Left renal pelvis (tissue), 4 donors: ENCODE results near the gene CAPZA1. TPM values are rescaled to one million over a fixed set of nuclear protein-coding genes. Genes with fewer than 3 reads are reported as not detected.

ENCODE experiments used
- DNase-seq, 4 donors: peaks; one replicate each; pipeline ENCODE4 v3.0.0-alpha.2; 2013; ENCODE audit warnings: low read depth in 4 of 4, low spot score in 3 of 4
- polyA plus RNA-seq, 4 donors: library from polyadenylated mRNA; unstranded; fragments of 120-200 nt; gene quantifications; one replicate each; pipeline ENCODE4 v1.2.1, GENCODE V29; 2013; ENCODE audit not compliant: insufficient read length in 4 of 4

The CAPZA1 gene
- polyA plus RNA-seq, 4 donors: 123 to 181 (median 130) TPM

DNA sequence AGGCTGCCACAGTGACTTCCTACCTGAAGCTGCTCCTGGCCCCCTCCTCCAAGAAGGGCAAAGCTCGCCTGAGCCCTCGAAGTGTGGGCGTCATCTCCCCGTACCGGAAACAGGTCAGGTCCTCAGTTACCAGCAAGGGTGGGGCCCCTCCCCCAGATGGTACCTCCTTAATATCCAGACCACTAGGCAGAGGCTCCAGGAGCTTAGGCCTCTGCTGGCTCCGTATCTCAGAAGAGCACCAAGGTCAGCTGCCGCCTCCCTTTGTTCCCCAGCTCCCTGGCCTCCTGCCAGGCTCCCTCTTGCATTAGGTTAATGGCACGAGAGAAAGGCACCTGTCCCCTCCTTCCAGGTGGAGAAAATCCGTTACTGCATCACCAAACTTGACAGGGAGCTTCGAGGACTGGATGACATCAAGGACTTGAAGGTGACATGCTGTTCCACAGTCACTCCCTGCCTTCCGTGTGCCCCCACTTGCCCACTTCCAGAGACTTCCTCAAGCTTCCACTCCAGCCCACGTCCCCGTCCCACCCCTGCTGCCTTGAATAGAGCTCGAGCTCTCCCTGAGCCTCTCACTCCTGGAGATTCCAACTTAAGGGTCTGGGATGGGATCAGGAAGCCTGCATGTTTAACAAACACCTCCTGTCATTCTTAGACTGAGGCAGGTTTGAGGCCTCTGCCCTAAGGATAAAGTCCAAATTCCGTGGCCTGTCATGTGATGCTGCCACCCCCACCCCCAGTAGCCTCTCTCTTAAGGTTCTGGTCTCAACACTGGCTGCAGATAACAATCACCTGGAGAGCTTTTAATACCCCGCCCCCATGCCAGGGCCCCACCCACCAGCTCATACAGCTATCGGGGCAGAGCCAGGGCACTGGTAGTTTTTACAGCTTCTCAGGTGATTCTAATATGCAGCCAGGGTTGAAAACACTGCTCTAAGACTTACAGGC is 79.0 kb downstream of the CAPZA1 start:
- DNase-seq: no peak

DNA sequence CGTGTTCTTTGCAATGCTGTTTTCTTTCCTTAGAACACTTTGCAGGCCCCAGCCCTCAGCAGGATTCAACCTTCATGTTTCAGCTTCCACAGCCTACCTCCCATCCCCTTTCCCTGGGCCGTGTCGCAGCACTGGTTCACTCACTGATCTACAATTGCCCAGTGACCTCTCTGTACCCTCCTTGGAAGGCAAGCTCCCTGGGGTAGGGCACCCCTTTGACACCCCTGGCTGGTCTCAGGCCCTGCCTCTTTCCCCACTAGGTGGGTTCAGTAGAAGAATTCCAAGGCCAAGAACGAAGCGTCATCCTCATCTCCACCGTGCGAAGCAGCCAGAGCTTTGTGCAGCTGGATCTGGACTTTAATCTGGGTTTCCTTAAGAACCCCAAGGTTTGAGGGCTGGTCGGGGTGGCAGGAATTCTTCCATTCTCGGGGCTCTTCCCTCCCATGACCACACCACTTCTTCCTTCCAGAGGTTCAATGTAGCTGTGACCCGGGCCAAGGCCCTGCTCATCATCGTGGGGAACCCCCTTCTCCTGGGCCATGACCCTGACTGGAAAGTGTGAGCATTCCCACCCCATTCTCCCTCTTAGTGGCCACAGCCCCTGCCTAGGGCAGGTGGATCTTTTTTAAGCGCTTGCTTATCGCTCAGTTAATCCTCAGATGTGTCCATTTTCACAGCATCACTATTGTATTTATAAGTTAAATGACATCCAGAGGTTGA is 80.0 kb downstream of the CAPZA1 start:
- no peak for DNase-seq

DNA sequence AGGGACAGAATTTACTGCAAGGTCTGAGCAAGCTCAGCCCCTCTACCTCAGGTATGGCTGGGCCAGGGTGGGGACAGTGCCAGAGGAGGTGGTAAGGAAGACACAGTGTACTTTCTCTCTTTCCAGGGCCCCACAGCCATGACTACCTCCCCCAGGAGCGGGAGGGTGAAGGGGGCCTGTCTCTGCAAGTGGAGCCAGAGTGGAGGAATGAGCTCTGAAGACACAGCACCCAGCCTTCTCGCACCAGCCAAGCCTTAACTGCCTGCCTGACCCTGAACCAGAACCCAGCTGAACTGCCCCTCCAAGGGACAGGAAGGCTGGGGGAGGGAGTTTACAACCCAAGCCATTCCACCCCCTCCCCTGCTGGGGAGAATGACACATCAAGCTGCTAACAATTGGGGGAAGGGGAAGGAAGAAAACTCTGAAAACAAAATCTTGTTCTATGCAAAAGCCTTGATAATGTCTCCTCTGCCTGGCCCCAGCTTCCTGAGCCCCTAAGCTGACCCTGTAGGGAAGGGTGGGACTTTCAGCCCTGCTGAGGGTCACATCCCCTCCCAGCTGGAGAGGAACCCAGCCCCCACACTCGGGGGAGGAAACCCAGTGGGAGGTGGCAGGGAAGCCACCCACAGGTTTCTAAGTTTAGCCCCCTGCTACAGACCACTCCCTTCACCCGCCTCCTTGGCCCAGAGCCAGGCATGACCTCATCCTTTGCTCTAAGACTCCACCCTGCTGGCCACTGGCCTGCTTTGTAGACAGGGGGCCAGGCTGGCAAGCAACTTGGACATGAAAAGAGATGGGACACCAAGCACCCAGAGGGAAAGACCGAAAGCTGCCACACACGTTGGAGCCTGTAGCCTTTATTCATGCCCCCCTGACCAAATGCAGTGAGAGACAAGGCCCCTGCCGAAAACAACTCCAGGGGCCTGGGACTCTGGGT is 80.9 kb downstream of the CAPZA1 start:
- peak in 3 of 4 donors; percentile 90 to 91 (median 91) for DNase-seq

DNA sequence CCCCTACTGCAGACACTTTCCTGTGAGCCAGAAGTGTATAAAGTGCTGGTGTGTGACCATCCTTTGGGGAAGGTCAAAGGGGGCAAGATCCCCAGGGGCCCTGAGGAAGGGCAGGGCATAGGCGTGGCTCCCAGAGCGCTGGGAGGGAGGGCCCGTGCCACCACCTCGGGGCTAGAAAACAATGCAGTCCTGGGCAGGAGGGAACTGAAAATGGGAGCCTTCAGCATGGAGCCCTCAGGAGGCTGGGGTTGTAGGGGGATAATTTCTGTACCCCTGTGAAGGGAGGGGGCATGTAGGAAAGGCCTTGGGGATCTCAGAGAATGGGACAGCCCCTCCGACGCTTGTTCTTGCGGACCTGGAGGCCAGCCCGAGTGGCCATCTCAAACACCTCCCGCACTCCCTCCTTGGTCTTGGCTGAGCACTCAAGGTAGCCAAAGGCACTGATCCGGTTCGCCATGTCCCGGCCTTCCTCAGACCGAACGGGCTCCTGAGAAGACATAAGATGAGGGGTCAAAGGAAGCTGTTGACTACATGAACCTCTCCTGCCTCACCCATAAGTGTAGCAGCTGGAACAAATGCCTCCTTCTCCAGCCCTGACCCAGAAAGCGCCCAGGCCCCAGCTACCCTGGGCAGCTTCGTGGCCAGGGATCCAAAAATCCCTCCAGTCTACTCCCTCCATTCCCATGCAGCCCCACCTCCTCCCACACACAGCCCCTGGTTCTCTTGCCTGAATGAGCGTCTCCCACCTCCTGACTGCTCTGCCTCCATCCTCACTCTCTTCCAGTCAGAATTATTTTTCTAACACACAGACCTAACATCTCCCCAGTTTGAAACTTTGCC is 81.8 kb downstream of the CAPZA1 start:
- no peak for DNase-seq

DNA sequence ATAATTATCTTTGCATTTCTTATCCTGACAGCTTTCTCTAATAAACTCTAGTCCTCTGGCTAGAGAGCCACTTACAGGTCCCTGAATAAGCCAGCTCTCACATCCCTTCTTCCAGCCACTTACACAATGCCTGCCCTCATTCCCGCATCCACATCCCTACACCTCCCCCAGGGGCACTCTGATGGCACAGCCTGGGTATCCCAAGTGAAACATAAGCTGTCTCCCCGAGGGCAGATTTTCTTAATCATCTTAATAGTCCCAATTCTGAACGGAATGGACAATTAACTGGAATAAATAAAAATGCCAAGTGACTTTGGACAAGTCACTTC is 82.4 kb downstream of the CAPZA1 start:
- DNase-seq: no peak

DNA sequence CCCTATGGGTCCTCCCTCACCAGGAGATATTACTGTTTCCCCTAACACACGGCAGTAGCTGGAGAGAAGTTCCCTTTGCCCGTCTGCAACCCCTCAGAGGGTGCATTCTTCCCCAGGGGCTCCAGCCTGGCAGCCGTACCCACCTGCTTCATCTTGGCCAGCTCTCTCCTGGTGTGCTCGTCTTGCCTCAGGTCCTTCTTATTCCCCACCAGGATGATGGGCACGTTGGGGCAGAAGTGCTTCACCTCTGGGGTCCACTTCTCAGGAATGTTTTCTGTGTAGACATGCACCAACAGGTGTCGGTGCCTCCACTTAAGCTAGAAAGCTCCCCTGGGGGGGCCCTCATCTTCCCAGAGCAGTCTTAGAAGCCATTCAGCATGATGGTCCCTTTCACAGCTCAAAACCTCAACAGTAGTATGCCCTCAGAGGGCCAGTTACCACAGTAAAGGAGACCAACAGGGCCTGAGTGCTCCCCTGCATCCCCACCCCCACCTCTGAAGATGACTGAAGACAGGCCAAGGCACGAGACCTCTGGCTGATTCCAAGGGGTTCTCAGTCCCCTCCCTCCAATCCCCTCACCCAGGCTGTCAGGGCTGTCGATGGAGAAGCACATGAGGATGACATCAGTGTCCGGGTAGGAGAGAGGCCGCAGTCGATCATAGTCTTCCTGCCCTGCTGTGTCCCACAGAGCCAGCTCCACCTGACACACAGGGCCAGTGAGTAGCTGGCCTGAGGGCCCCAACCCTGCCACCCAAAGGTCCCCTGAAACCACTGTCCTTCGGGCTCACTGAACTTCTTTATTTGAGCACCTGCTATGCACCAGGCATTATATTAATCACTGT is 83.0 kb downstream of the CAPZA1 start:
- DNase-seq: no peak

DNA sequence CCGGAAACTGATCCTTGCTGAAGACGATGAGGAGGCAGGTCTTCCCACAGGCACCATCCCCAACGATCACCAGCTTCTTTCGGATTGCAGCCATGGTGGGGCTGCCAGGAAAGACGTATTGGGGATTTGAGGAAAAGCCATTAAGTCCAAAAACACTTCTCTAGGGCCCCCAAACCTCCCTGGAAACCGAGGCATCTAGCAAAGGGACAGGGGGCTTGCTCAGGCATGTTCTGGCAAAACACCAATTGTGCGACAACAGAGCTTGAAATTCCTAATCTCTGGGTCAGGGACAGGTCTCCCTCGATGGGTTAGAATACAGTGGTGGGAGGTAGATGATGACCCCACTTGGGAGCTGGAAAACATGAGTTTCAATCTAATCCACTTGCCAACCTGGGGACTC is 84.1 kb downstream of the CAPZA1 start:
- DNase-seq: no peak

DNA sequence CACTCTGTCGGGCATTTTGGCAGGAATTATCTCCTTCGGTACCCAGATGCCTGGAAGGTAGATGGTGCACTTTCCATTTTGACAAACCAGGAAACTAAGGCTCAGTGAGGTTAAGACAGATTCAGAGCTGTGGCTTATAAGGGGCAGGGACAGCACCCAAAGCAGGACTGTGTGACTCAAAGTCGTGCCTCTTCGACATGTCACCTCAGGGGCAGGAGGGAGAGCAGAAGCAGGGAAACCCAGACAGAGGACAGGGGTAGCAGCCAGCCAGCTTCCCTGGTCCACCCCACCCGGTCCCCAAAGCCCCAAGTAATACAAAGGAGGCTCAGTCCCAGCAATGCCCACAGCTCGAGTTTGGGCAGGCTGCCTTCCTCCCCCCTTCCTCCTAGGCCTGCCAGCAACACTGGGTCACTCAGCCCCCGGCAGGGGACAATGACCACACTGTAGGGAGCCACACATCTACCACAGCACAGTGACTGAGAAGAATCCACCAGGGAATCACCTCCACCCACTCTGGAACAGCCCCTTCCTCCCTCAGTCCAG is 84.8 kb downstream of the CAPZA1 start:
- DNase-seq: no peak

DNA sequence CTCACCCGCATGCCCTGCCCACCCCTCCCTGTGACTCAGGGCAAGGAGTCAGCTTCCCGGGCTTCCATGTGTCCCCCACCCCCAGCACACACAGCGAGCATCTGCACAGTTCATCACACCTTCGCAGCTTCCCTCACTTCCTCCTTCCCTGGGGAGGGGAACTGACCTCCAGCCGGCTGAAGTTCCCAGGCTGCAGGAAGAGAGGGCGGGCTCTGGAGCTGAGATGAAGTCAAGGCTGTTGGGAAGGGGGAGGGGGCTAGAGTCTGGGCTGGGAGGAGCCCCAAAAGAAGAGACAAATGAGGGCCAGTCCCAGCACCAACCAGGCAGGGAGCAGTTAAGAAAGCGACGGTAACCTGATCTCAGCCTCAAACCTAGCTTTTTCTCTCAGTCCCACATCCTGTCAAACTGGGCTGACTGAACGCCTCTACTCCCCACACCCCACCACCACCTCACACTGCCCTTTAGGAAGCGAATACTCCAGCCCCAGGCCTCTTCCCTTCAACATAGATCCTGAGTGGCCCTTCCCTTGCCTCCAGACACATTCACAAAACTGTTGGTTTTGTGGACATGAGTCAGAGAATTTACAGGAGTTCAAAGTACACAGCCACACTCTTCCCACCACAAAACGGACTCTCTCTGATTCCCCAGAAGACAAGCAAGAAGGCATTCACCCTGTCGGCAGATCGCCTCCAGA is 85.4 kb downstream of the CAPZA1 start:
- peak; percentile 89 to 94 (median 92) for DNase-seq

DNA sequence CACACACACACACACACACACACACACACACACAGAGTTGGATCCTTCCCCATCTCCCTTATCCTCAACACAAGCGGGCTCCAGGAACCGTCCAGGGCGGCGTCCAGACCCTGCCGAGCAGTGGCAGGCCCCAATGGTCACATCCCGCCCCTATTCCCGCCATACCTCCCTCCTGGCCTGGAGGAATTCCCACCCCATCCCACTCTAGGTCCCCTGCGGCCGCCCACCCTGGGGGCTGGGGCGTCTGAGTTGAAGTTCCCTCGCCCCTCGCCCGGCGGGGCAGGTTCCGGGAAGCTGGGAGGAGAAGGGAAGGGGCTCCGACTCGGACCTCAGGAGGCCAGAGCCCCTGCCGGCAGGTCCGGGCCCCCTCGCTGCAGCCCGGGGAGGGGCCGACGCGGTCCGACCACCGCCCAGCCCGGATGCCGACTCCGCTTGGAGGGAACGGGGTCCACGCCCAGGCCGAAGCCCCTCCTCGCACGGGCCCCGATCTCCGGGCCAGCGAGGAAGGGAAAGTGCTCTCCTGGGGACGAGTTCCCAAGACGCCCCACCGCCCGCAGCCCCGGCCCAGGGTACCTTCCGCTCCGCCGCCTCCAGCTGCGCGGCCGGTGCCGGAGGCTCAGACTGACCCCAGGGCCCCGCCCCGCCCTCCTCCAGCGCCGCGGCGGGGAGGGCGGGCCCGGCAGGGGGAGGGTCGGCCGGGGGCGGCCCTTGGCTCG is 87.0 kb downstream of the CAPZA1 start, which contains the start of gene RHOC:
TSS of gene RHOC (minus strand) at position 623 of the 716 bp plus-strand sequence. CDS start 3,328 bp downstream, outside the sequence.
- DNase-seq: no peak

DNA sequence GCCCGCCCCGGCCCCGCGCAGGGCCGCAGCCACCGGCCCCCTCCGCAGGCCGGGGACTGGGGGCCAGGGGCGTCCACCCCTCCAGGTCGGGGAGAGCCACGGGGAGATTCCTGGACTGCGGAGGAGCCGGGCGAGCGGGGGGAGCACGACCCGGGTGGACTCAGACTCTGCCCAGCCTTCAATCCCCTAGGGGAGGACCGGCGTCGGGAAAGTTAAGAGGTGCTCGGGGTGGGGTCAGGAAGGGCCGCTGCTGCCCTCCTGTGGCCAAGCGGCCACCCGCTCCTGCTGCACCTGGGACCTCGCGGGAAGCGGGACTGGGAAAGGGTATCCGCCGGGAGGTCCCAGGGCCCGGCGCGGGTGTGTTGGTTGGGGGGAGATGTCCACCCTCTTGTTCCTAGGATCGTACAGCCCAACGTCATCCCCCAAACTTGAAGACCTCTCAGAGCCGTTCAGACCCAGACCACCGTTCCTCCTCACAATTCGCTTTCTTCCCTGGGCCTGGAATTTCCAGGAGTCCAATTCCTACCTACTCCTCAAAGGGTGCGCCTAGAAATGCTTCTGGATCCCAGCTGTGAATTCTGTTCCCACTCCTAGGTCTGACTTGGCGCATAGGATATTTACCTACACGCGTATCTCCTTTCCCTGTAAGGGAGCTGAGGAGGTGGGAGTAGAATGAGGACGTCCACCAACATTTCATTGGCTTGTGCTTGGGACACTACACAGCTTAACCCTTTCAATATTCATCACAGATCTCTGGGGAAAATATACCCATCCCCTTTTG is 87.8 kb downstream of the CAPZA1 start:
- DNase-seq: peak in 2 of 4 donors; percentile 83 to 84

DNA sequence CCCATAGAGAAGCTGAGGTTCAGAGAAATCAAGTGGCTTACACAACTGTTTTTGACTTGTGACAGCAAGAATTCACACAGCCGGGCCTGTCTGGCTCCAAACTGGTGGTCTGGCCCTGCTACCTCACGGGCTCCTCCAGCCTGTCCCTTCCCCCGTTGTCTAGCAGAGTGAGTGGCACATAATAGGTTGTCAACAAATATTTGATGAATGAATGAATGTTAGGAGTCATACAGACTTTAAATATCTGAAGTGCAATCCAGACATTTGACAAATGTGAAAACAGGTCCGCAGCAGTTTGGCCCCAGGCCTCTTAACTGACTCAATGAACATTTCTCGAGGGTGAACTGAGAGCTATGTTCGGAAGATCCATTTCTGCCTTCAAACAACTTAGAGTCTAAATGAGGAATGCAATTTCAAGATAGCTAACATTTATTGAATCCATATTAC is 88.4 kb downstream of the CAPZA1 start:
- no peak for DNase-seq

DNA sequence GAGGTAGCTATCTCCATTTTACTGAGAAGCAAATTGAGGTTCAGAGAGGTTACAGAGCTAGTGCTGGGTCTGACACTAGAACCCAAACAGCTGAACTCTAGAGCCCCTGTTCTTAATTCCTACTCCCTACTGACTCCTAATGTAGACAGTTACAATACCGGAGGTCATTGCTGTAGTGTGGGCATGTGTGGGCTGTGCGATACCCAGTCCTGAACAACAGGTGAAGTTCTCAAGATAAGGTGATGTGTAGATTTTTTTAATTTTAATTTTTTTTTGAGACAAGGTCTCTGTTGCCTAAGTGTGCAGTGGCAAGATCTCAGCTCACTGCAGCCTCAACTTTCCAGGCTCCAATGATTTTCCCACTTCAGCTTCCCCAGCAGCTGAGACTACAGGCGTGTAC is 88.9 kb downstream of the CAPZA1 start:
- no peak for DNase-seq

DNA sequence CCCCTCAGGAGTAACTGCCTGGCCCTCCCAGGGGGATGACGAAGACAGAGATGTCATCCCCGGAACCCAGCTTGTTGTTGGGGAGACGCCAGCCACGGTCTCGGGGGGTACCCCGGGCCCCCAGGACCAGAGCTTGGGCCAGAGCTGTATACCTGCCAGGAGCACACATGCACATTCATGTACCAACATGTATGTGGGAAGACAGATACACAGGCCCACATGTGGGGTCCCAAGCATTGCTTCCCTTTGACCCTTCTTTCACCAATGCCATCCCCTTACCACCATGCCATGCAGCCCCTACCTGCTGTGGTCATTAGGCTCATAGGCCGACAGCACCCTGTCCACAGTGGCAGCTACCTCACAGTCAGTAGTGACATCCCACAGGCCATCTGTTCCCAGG is 90.5 kb downstream of the CAPZA1 start:
- DNase-seq: no peak

DNA sequence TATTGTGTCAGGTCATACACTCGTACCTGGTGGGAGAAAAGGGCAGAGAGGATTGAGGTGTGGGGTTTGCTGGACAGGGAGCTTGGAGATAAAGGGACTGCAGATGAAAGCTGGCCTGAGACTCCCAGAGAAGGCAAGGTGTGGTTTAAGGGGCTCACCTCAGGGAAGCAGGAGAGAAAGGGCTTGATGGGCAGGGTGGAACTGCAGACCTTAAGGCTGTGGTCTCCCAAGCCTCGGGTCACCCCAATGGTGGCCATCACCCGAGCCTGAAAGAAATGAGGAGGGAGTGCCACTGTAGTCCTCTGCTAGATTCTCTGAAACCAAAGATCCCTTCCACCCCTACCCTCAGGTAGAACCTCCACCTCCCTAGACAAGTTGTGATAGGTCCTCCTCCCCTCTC is 91.0 kb downstream of the CAPZA1 start:
- DNase-seq: no peak

DNA sequence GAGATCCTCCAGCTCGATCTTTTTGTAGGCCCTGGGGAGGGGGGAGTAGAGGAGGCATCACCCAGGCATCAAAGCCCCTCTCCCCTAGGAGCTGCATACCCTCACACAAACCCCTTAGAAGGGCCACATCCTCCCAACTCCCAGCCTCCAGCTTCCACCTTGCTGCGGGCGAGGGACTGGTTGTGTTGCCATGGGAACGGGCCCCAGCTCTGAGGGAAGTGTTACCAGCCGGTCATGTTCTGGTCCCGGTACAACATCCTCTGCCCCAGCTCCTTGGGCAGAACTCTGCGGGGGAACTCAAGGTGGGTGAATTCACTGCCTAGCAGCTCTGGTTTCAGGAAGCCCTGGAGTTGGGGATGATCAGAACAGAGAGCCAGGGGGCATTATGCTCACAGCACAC is 91.4 kb downstream of the CAPZA1 start:
- DNase-seq: no peak

DNA sequence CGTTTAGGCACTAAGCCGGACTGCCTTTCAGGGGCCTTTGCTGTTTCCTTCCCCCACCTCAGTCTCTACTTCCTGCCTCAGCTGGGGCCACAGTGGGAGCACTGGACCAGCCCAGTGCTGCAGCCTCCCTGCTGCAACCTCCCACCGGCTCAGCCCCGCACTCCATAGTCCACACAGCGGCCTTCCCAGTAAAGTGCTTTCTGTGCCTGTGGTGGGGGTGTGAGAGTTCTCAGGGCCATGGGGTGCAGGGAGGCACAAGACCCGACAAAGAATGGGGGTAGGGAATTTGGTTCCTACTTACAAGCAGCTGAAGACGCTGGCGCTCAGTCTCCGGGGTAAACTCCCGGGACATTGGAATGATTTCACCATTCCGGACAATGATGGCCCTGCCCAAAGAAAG is 92.0 kb downstream of the CAPZA1 start:
- no peak for DNase-seq
